HCT116 (cell line): ENCODE results near the gene UBE2J2. TPM values are rescaled to one million over a fixed set of nuclear protein-coding genes. Genes with fewer than 3 reads are reported as not detected.
A peak's percentile ranks its signal among the peaks of the same experiment; 100 is the strongest.

Experiments
- ATAC-seq: fragments of 200-7000 bp; cut with Tn5 transposase; 2 replicates; pipeline ENCODE4 v1.9.1; 2020; ENCODE audit warnings: mild to moderate bottlenecking, moderate library complexity
- BruUV-seq: library from RNA; stranded (reverse); fragments of 400-500 nt; replicated peaks from 2 replicates; lab custom pipeline; 2021; lab: Mats Ljungman, UMichigan
- CTCF ChIA-PET: fragments of 300-600 bp; sonication (Branson Sonifier 250); formaldehyde crosslinking; loops from one replicate; lab custom pipeline; 2021; ENCODE audit warnings: antibody characterized with exemption; lab: Charles Lee
- POLR2A ChIA-PET: fragments of 300-600, 350-600 bp; sonication (Branson Sonifier 250); formaldehyde crosslinking; loops from one replicate; lab custom pipeline; 2021; ENCODE audit warnings: antibody characterized with exemption; lab: Charles Lee
- RAD21 ChIA-PET, 2 experiments: fragments of 300-600 bp; sonication (Branson Sonifier 250); formaldehyde crosslinking; loops; one replicate each; lab custom pipeline; 2023; ENCODE audit warnings: low total read pairs in 2 of 2; ENCODE audit not compliant: uncharacterized antibody in 2 of 2, unreplicated experiment in 2 of 2, low non-redundant PET in 1 of 2; lab: Charles Lee
- DNase-seq: peaks from one replicate; pipeline ENCODE4 v3.0.0-alpha.2; 2010; ENCODE audit warnings: low read depth, low spot score
- H2AFZ ChIP-seq: fragments of 200-600 bp; shearing (Covaris generic), sonication (generic); 2 replicates; pipeline ENCODE4 v1.6.1; 2017; ENCODE audit warnings: low read depth, mixed run types, mixed read lengths, antibody characterized with exemption, low read length; ENCODE audit not compliant: poor library complexity, severe bottlenecking
- H3K27ac ChIP-seq: 2 replicates; pipeline ENCODE4 v1.5.1; 2012; ENCODE audit warnings: low read depth, low read length
- H3K27me3 ChIP-seq: fragments of 200-600 bp; sonication (generic); 2 replicates; pipeline ENCODE4 v1.6.1; 2016; ENCODE audit warnings: mixed run types, low read length, mixed read lengths; ENCODE audit not compliant: insufficient read depth
- H3K36me3 ChIP-seq, 2 experiments: fragments of 200-500 bp in 1 of 2; fragments of 200-600 bp in 1 of 2; sonication (Bioruptor generic) in 1 of 2; sonication (generic) in 1 of 2; 2 replicates each; pipeline versions ENCODE4 v1.5.1 to v1.6.1; 2014 to 2016; ENCODE audit warnings: low read length in 2 of 2, inconsistent platforms in 1 of 2, mixed read lengths in 1 of 2, mixed run types in 1 of 2; ENCODE audit not compliant: insufficient read depth in 2 of 2, control insufficient read depth in 1 of 2
- H3K4me1 ChIP-seq, 2 experiments: fragments of 200-600 bp in 1 of 2; sonication (generic) in 1 of 2; 2 replicates each; pipeline versions ENCODE4 v1.5.1 to v1.6.1; 2012 to 2017; ENCODE audit warnings: low read length in 2 of 2, inconsistent platforms in 1 of 2, mild to moderate bottlenecking in 1 of 2, mixed read lengths in 1 of 2, mixed run types in 1 of 2, moderate library complexity in 1 of 2; ENCODE audit not compliant: insufficient read depth in 2 of 2, control insufficient read depth in 1 of 2
- H3K4me2 ChIP-seq: fragments of 200-600 bp; sonication (generic); 2 replicates; pipeline ENCODE4 v1.6.1; 2017; ENCODE audit warnings: mixed run types, low read length, mixed read lengths
- H3K4me3 ChIP-seq, 2 experiments: fragments of 200-600 bp in 1 of 2; sonication (generic) in 1 of 2; replicated peaks in 1 of 2; 2 replicates each; pipeline ENCODE4 v1.5.1; 2011 to 2016; ENCODE audit warnings: low read length in 2 of 2, control low read depth in 1 of 2, low read depth in 1 of 2, mild to moderate bottlenecking in 1 of 2, mixed read lengths in 1 of 2, mixed run types in 1 of 2
- H3K79me2 ChIP-seq: fragments of 200-600 bp; sonication (generic); 2 replicates; pipeline ENCODE4 v1.6.1; 2017; ENCODE audit warnings: mild to moderate bottlenecking, mixed run types, low read length, moderate library complexity, mixed read lengths; ENCODE audit not compliant: insufficient read depth
- H3K9ac ChIP-seq: fragments of 200-600 bp; sonication (generic); 2 replicates; pipeline ENCODE4 v1.6.1; 2016; ENCODE audit warnings: low read length, mixed read lengths
- H3K9me2 ChIP-seq: fragments of 200-600 bp; sonication (generic), shearing (Covaris generic); 2 replicates; pipeline ENCODE4 v1.6.1; 2017; ENCODE audit warnings: mixed run types, mild to moderate bottlenecking, moderate library complexity; ENCODE audit not compliant: insufficient read depth
- H3K9me3 ChIP-seq, 2 experiments: fragments of 200-500 bp in 1 of 2; fragments of 200-600 bp in 1 of 2; sonication (Bioruptor generic) in 1 of 2; sonication (generic) in 1 of 2; 2 replicates each; pipeline ENCODE4 v1.6.1; 2014 to 2017; ENCODE audit warnings: low read length in 2 of 2, mixed read lengths in 2 of 2, inconsistent platforms in 1 of 2, low read depth in 1 of 2, mild to moderate bottlenecking in 1 of 2, mixed run types in 1 of 2, moderate library complexity in 1 of 2; ENCODE audit not compliant: control insufficient read depth in 1 of 2, insufficient read depth in 1 of 2
- H4K20me1 ChIP-seq: fragments of 200-600 bp; sonication (generic), shearing (Covaris generic); 2 replicates; pipeline ENCODE4 v1.6.1; 2017; ENCODE audit warnings: mixed run types, mild to moderate bottlenecking, moderate library complexity; ENCODE audit not compliant: insufficient read depth
- CTCF ChIP-seq, 3 experiments: fragments of 200-600 bp in 1 of 3; sonication (generic) in 1 of 3; IDR thresholded peaks in 2 of 3; conservative IDR thresholded peaks in 1 of 3; 2 replicates each; pipeline ENCODE4 v1.5.1; 2012 to 2017; ENCODE audit warnings: low read depth in 2 of 3, low read length in 2 of 3, antibody characterized with exemption in 1 of 3, borderline replicate concordance in 1 of 3, control low read depth in 1 of 3, mild to moderate bottlenecking in 1 of 3, mixed read lengths in 1 of 3, mixed run types in 1 of 3, moderate library complexity in 1 of 3; ENCODE audit not compliant: insufficient read depth in 1 of 3
- FOSL1 ChIP-seq: IDR thresholded peaks from 2 replicates; pipeline ENCODE4 v1.6.1; 2012; ENCODE audit warnings: low read depth
- JUND ChIP-seq: IDR thresholded peaks from 2 replicates; pipeline ENCODE4 v1.6.1; 2012
- POLR2AphosphoS5 ChIP-seq: IDR thresholded peaks from 2 replicates; pipeline ENCODE4 v1.6.1; 2011; ENCODE audit warnings: mild to moderate bottlenecking, low read depth, low read length, moderate library complexity
- RAD21 ChIP-seq: IDR thresholded peaks from 2 replicates; pipeline ENCODE4 v1.6.1; 2012; ENCODE audit warnings: low read depth, mild to moderate bottlenecking
- YY1 ChIP-seq: IDR thresholded peaks from 2 replicates; pipeline ENCODE4 v1.6.1; 2011; ENCODE audit warnings: low read length, low read depth, moderate library complexity, mild to moderate bottlenecking; ENCODE audit not compliant: insufficient replicate concordance; ENCODE audit errors: extremely low read depth
- intact Hi-C: fragments of 100-400 bp; cut with micrococcal nuclease; formaldehyde crosslinking; loops from 2 replicates; pipeline ENCODE4 v1.10.0; 2022
- total RNA-seq: library from RNA; stranded (reverse); gene quantifications from one replicate; pipeline ENCODE4 v1.2.1, GENCODE V29; 2021; ENCODE audit not compliant: unreplicated experiment

The UBE2J2 gene
- total RNA-seq, 1 experiment from 2014 or later = 67.7 TPM

GRCh38 chr1:1230656-1231399 lies 42.8 kb downstream of the UBE2J2 start:
- CTCF ChIA-PET = interaction anchor here (1.4 kb wide), 1 partner anchor 108 kb away, joined by 10 read pairs; no protein-coding TSS in a partner anchor
- Histone ChIP-seq H3K36me3 (peaks cover 10 to 18% of the 10 kb centered on the region in 2 experiments; a peak in 2 of 4 replicates), H3K4me3 (peak overlapping the region; percentile 68 to 87), H2AFZ (no peak overlapping the region), H3K4me2 (peak overlapping the region; percentile 76), H3K27me3 (no peaks in the 10 kb centered on the region), H3K9ac (peak overlapping the region; percentile 81), H3K4me1 (peaks cover 3 to 19% of the 10 kb centered on the region in 2 experiments; a peak in 1 of 4 replicates), H3K27ac (peak overlapping the region; percentile 98), H3K79me2 (peaks cover 78% of the 10 kb centered on the region), H4K20me1 (no peaks in the 10 kb centered on the region), H3K9me2 (no peaks in the 10 kb centered on the region), H3K9me3 (no peaks in the 10 kb centered on the region)
- RAD21 ChIA-PET = interaction anchor here in 1 of 2 experiments (1.2 kb wide), 1 partner anchor 109 kb away, joined by 3 read pairs; no protein-coding TSS in a partner anchor
- TF ChIP-seq RAD21 (no peak), CTCF (IDR thresholded peaks at IDR 0.05 in 2 of 3, conservative IDR thresholded peaks at IDR 0.05 in 1 of 3; ENCODE audit: borderline replicate concordance in 1 of 3, insufficient read depth in 1 of 3, low read depth in 2 of 3, low read length in 2 of 3) (peak in 2 of 3 experiments; percentile 32 to 35; a peak in 4 of 6 replicates), POLR2AphosphoS5 (peak; percentile 34; the same call in 1 of the 2 replicates)
- ATAC-seq (peak; percentile 26), DNase-seq (peak; percentile 45)
- POLR2A ChIA-PET = interaction anchor here (1.1 kb wide), 1 partner anchor 73 kb away, joined by 3 read pairs; no protein-coding TSS in a partner anchor
- TSS peak; percentile 93 for BruUV-seq
- intact Hi-C loops = loop anchor here (1.0 to 2.0 kb wide), 2 partner anchors 67 to 108 kb away; no protein-coding TSS in a partner anchor

GRCh38 chr1:1229770-1230169 lies 43.9 kb downstream of the UBE2J2 start:
- Histone ChIP-seq H3K4me2 (peak overlapping the region; percentile 76), H3K9ac (no peak overlapping the region), H3K27me3 (no peaks in the 10 kb centered on the region), H3K9me2 (no peaks in the 10 kb centered on the region), H2AFZ (no peak overlapping the region), H4K20me1 (no peaks in the 10 kb centered on the region), H3K4me1 (peaks cover 3 to 19% of the 10 kb centered on the region in 2 experiments; a peak in 1 of 4 replicates), H3K79me2 (peaks cover 86% of the 10 kb centered on the region), H3K36me3 (peaks cover 10 to 18% of the 10 kb centered on the region in 2 experiments; a peak in 2 of 4 replicates), H3K4me3 (no peak overlapping the region), H3K9me3 (no peaks in the 10 kb centered on the region), H3K27ac (peak overlapping the region; percentile 98; the same call in 1 of the 2 replicates)
- ChIA-PET CTCF (no interaction called here), POLR2A (no interaction called here), RAD21 (interaction anchor here in 1 of 2 experiments (1.2 kb wide), 1 partner anchor 108 kb away, joined by 3 read pairs; no protein-coding TSS in a partner anchor)
- ATAC-seq (no peak), DNase-seq (no peak)
- no TSS peak for BruUV-seq
- intact Hi-C loops = loop anchor here (1.0 to 2.0 kb wide), 2 partner anchors 65 to 107 kb away; no protein-coding TSS in a partner anchor
- TF ChIP-seq FOSL1 (no peak), CTCF (IDR thresholded peaks at IDR 0.05 in 2 of 3, conservative IDR thresholded peaks at IDR 0.05 in 1 of 3; ENCODE audit: borderline replicate concordance in 1 of 3, insufficient read depth in 1 of 3, low read depth in 2 of 3, low read length in 2 of 3) (no peak), JUND (no peak), YY1 (no peak)
